Upper lobe of left lung (tissue), 6 donors: ENCODE measurements around the gene TM4SF5. TPM values are rescaled to one million over a fixed set of nuclear protein-coding genes. Genes with fewer than 3 reads are reported as not detected.

Experiments used
- ATAC-seq, 2 donors: fragments of 200-7000 bp; cut with Tn5 transposase; one replicate each; pipeline ENCODE4 v1.9.1; 2022; ENCODE audit warnings: mild to moderate bottlenecking in 2 of 2, moderate library complexity in 2 of 2; ENCODE audit not compliant: low FRiP score in 2 of 2
- DNase-seq, 2 donors: peaks; one replicate each; pipeline ENCODE4 v3.0.0-alpha.2; 2019 to 2020
- H3K27ac ChIP-seq, 4 donors: fragments of 200-600 bp; sonication (generic); one replicate each; pipeline ENCODE4 v1.5.1; 2016 to 2019
- H3K27me3 ChIP-seq, 4 donors: fragments of 200-600 bp; sonication (generic); one replicate each; pipeline ENCODE4 v1.5.1; 2017 to 2019
- H3K36me3 ChIP-seq, 4 donors: fragments of 200-600 bp; sonication (generic); one replicate each; pipeline ENCODE4 v1.5.1; 2016 to 2019
- H3K4me1 ChIP-seq, 4 donors: fragments of 200-600 bp; sonication (generic); one replicate each; pipeline ENCODE4 v1.5.1; 2018 to 2019
- H3K4me3 ChIP-seq, 4 donors: fragments of 200-600 bp; sonication (generic); one replicate each; pipeline ENCODE4 v1.5.1; 2017 to 2019; ENCODE audit warnings: mild to moderate bottlenecking in 2 of 4, moderate library complexity in 1 of 4
- H3K9me3 ChIP-seq, 4 donors: fragments of 200-600 bp; sonication (generic); one replicate each; pipeline ENCODE4 v1.5.1; 2018 to 2019
- CTCF ChIP-seq, 6 experiments: fragments of 450-650 bp in 4 of 6; fragments of 200-600 bp in 2 of 6; sonication (generic) in 2 of 6; IDR thresholded peaks; one replicate each; pipeline ENCODE4 v1.5.1; 2016 to 2019; ENCODE audit warnings: antibody characterized with exemption in 6 of 6
- EP300 ChIP-seq, 4 donors: sonication (generic); formaldehyde crosslinking; IDR thresholded peaks; one replicate each; pipeline ENCODE4 v1.5.1; 2017; ENCODE audit warnings: antibody characterized with exemption in 4 of 4, control low read depth in 2 of 4
- POLR2A ChIP-seq, 4 donors: fragments of 450-650 bp; IDR thresholded peaks; one replicate each; pipeline ENCODE4 v1.5.1; 2016 to 2017; ENCODE audit warnings: antibody characterized with exemption in 4 of 4, mild to moderate bottlenecking in 2 of 4
- POLR2AphosphoS5 ChIP-seq, 2 donors: sonication (generic); formaldehyde crosslinking; IDR thresholded peaks; one replicate each; pipeline ENCODE4 v1.5.1; 2017; ENCODE audit warnings: antibody characterized with exemption in 2 of 2
- WGBS, 2 donors: methylation state at CpG; one replicate each; pipeline ENCODE4 v1.1.5; 2017 to 2018; 5-methylcytosine and 5-hydroxymethylcytosine counted together
- total RNA-seq, 6 donors: library from RNA; depleted of rRNA in 4 of 6; stranded (reverse); fragments of >200 nt in 4 of 6; gene quantifications; one replicate each; pipeline versions ENCODE4 v1.1.0 to v1.2.1, GENCODE V29; 2016 to 2021
- donor health status: DM: no; HTN: no; CAD: no; lungs with moderate emphysema.
- donor health status: DM: no; HTN: yes; CAD: no; lungs with severe emphysema.

TM4SF5 gene
- total RNA-seq, 6 donors from 2014 or later = not detected

- no peaks in the 10 kb centered on the region for H3K36me3 ChIP-seq
- H3K9me3 ChIP-seq = no peaks in the 10 kb centered on the region
- TF ChIP-seq POLR2AphosphoS5 (IDR thresholded peaks at IDR 0.05) (peak in 1 of 2 donors; percentile 67), CTCF (IDR thresholded peaks at IDR 0.05) (no peak), EP300 (IDR thresholded peaks at IDR 0.05) (no peak), POLR2A (IDR thresholded peaks at IDR 0.05) (no peak)
- no peak overlapping the region for H3K4me3 ChIP-seq
- no peaks in the 10 kb centered on the region for H3K27me3 ChIP-seq
- 51 to 58% methylated on average over 5 of the region's 5 CpGs for WGBS, 2 donors
- no peak overlapping the region for H3K27ac ChIP-seq
- no peak for ATAC-seq
- DNase-seq = no peak
- peaks cover 5 to 12% (median 8%) of the 10 kb centered on the region in 4 donors for H3K4me1 ChIP-seq
Observed at GRCh38 chr17:4751932-4752331, 19.8 kb upstream of the TM4SF5 start.

- DNase-seq (no peak), ATAC-seq (no peak)
- TF ChIP-seq EP300 (IDR thresholded peaks at IDR 0.05) (no peak), POLR2A (IDR thresholded peaks at IDR 0.05) (no peak), POLR2AphosphoS5 (IDR thresholded peaks at IDR 0.05) (no peak), CTCF (IDR thresholded peaks at IDR 0.05) (no peak)
Observed at GRCh38 chr17:4753392-4753791, 18.3 kb upstream of the TM4SF5 start.

GRCh38 chr17:4759776-4760236 lies 11.9 kb upstream of the TM4SF5 start:
- no peak overlapping the region for H3K4me3 ChIP-seq
- H3K27ac ChIP-seq = no peak overlapping the region
- no peaks in the 10 kb centered on the region for H3K4me1 ChIP-seq
- DNase-seq (no peak), ATAC-seq (peak; percentile 69 to 82)
- H3K27me3 ChIP-seq = no peaks in the 10 kb centered on the region
- H3K36me3 ChIP-seq = no peaks in the 10 kb centered on the region
- TF ChIP-seq EP300 (IDR thresholded peaks at IDR 0.05) (no peak), CTCF (IDR thresholded peaks at IDR 0.05) (no peak), POLR2AphosphoS5 (IDR thresholded peaks at IDR 0.05) (no peak), POLR2A (IDR thresholded peaks at IDR 0.05) (no peak)
- no peaks in the 10 kb centered on the region for H3K9me3 ChIP-seq
- WGBS, 2 donors = 72 to 84% methylated on average over 10 of the region's 10 CpGs

More at GRCh38 chr17:4753392-4753791, 18.3 kb upstream of the TM4SF5 start:
- peaks cover 2 to 5% (median 3%) of the 10 kb centered on the region in 4 donors for H3K4me1 ChIP-seq
- H3K27ac ChIP-seq = no peak overlapping the region
- no peaks in the 10 kb centered on the region for H3K36me3 ChIP-seq
- H3K9me3 ChIP-seq = no peaks in the 10 kb centered on the region
- no peak overlapping the region for H3K4me3 ChIP-seq
- H3K27me3 ChIP-seq = no peaks in the 10 kb centered on the region
- WGBS, 2 donors = 86 to 97% methylated on average over 1 of the region's 1 CpG

GRCh38 chr17:4764595-4764994 lies 7.1 kb upstream of the TM4SF5 start:
- ATAC-seq (peak; percentile 17 to 67), DNase-seq (no peak)
- TF ChIP-seq EP300 (IDR thresholded peaks at IDR 0.05) (no peak), POLR2A (IDR thresholded peaks at IDR 0.05) (peak in 1 of 4 donors; percentile 50), POLR2AphosphoS5 (IDR thresholded peaks at IDR 0.05) (no peak), CTCF (IDR thresholded peaks at IDR 0.05) (no peak)
- H3K36me3 ChIP-seq = no peaks in the 10 kb centered on the region
- H3K4me1 ChIP-seq = no peaks in the 10 kb centered on the region
- peak overlapping the region in 3 of 4 donors; percentile 58 to 76 (median 68) for H3K27ac ChIP-seq
- no peaks in the 10 kb centered on the region for H3K9me3 ChIP-seq
- H3K27me3 ChIP-seq = no peaks in the 10 kb centered on the region
- H3K4me3 ChIP-seq = no peak overlapping the region
- 71 to 74% methylated on average over 3 of the region's 3 CpGs for WGBS, 2 donors

- TF ChIP-seq CTCF (IDR thresholded peaks at IDR 0.05) (no peak), EP300 (IDR thresholded peaks at IDR 0.05) (peak in 2 of 4 donors; percentile 28 to 45)
- Histone ChIP-seq H3K27me3 (no peaks in the 10 kb centered on the region), H3K9me3 (no peaks in the 10 kb centered on the region), H3K4me1 (no peaks in the 10 kb centered on the region), H3K36me3 (no peaks in the 10 kb centered on the region), H3K4me3 (no peak overlapping the region), H3K27ac (peak overlapping the region; percentile 52 to 71 (median 64))
- 68 to 70% methylated on average over 3 of the region's 3 CpGs for WGBS, 2 donors
- DNase-seq (peak in 1 of 2 donors; percentile 68), ATAC-seq (peak in 1 of 2 donors; percentile 69)
Observed at GRCh38 chr17:4766201-4766600, 5.5 kb upstream of the TM4SF5 start.
